Endodermal cell (in vitro differentiated cells): ENCODE data around the gene CEP112. TPM values are rescaled to one million over a fixed set of nuclear protein-coding genes. Genes with fewer than 3 reads are reported as not detected.

Experiments used
- DNase-seq: peaks from one replicate; pipeline ENCODE4 v3.0.0-alpha.2; 2017
- H3K27ac ChIP-seq: 2 replicates; pipeline ENCODE4 v1.5.1; 2013; ENCODE audit warnings: mild to moderate bottlenecking, low read depth, low read length, moderate library complexity
- H3K27me3 ChIP-seq: 2 replicates; pipeline ENCODE4 v1.6.1; 2013; ENCODE audit warnings: mild to moderate bottlenecking, low read length, moderate library complexity; ENCODE audit not compliant: insufficient read depth, control insufficient read depth, poor library complexity, severe bottlenecking
- H3K36me3 ChIP-seq: 2 replicates; pipeline ENCODE4 v1.7.0; 2013; ENCODE audit warnings: mild to moderate bottlenecking, low read length, moderate library complexity; ENCODE audit not compliant: control insufficient read depth, insufficient read depth
- H3K4me1 ChIP-seq: one replicate; pipeline ENCODE4 v1.7.0; 2013; ENCODE audit warnings: low read length; ENCODE audit not compliant: control insufficient read depth, insufficient read depth
- H3K4me3 ChIP-seq: 2 replicates; pipeline ENCODE4 v1.5.1; 2013; ENCODE audit warnings: mild to moderate bottlenecking, low read length, moderate library complexity
- H3K9ac ChIP-seq: 2 replicates; pipeline ENCODE4 v1.6.1; 2013; ENCODE audit warnings: mild to moderate bottlenecking, low read length, moderate library complexity; ENCODE audit not compliant: poor library complexity, severe bottlenecking; ENCODE audit errors: extremely low read depth
- H3K9me3 ChIP-seq: 2 replicates; pipeline ENCODE4 v1.6.1; 2013; ENCODE audit warnings: mild to moderate bottlenecking, low read length, moderate library complexity; ENCODE audit not compliant: control insufficient read depth
- H3K27ac Mint-ChIP-seq: 2 replicates; pipeline ENCODE4 v1.8.0; 2020; ENCODE audit warnings: mixed read lengths
- H3K27me3 Mint-ChIP-seq: 2 replicates; pipeline ENCODE4 v1.8.0; 2021; ENCODE audit warnings: mild to moderate bottlenecking, mixed read lengths; ENCODE audit not compliant: insufficient read depth
- H3K36me3 Mint-ChIP-seq: 2 replicates; pipeline ENCODE4 v1.8.0; 2020; ENCODE audit warnings: low read depth, mixed read lengths
- H3K4me1 Mint-ChIP-seq: 2 replicates; pipeline ENCODE4 v1.8.0; 2020; ENCODE audit warnings: mixed read lengths
- H3K4me3 Mint-ChIP-seq: 2 replicates; pipeline ENCODE4 v1.8.0; 2020; ENCODE audit warnings: mild to moderate bottlenecking, moderate library complexity, mixed read lengths
- H3K9me3 Mint-ChIP-seq: 2 replicates; pipeline ENCODE4 v1.8.0; 2020; ENCODE audit warnings: mild to moderate bottlenecking, mixed read lengths
- WGBS, 2 experiments: methylation state at CpG; one replicate each; pipeline versions ENCODE4 v1.1.5 to v1.1.7; 2013; ENCODE audit warnings: missing lambda C conversion rate in 2 of 2, mixed read lengths in 1 of 2; ENCODE audit not compliant: insufficient coverage in 1 of 2, insufficient read length in 1 of 2; 5-methylcytosine and 5-hydroxymethylcytosine counted together
- total RNA-seq, 2 donors: library from RNA; stranded (reverse); fragmentation: NEBNext Ultra II Directional in 1 of 2; extraction: Animal tissue kit (Norgen Biotek cat#: 25700) in 1 of 2; gene quantifications; 2 replicates in 1 of 2; 3 replicates in 1 of 2; pipeline ENCODE4 v1.2.1, GENCODE V29; 2021
- TF ChIP-seq, protein P1 (sequence below): fragments of 200-600 bp; sonication (generic); conservative IDR thresholded peaks from 2 replicates; pipeline ENCODE4 v1.5.0; 2021; ENCODE audit warnings: antibody characterized with exemption, mild to moderate bottlenecking

Gene CEP112
- total RNA-seq, 2 donors from 2014 or later: 15.2 to 21.4 TPM

DNA sequence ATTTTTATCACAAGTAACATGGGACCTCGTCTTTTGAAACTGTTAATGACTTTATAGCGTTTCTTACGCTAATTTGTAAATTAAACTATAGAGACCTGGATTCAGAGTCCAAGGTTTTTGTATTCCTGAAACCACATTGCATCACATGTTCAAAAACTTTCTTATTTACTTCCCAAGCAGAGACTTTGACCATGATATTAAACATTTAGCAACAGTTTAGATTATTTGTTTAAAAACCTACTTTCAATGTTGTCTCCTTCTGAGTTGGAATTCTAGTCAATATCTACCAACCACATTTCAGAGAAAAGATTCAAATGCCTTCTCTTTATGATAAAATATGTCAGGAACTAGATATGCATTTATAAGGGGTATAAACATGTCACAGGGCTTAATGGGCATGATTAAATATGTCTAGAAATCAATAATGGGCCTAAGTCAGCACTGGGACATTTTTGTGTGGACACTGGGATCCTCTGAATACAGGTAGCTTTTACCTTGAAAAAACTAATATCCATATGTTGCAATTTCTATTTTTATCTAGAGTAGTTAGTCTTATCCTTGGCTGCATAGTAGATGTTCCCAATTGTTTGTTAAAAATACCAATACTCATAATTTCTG is 43.6 kb upstream of the CEP112 start:
- Mint-ChIP-seq H3K4me1 (no peaks in the 10 kb centered on the region), H3K27ac (no peak overlapping the region), H3K9me3 (no peaks in the 10 kb centered on the region), H3K4me3 (no peak overlapping the region), H3K36me3 (no peaks in the 10 kb centered on the region), H3K27me3 (peaks cover 2% of the 10 kb centered on the region)
- no peak overlapping the region for H3K9ac ChIP-seq
- TF ChIP-seq, protein P1, sequence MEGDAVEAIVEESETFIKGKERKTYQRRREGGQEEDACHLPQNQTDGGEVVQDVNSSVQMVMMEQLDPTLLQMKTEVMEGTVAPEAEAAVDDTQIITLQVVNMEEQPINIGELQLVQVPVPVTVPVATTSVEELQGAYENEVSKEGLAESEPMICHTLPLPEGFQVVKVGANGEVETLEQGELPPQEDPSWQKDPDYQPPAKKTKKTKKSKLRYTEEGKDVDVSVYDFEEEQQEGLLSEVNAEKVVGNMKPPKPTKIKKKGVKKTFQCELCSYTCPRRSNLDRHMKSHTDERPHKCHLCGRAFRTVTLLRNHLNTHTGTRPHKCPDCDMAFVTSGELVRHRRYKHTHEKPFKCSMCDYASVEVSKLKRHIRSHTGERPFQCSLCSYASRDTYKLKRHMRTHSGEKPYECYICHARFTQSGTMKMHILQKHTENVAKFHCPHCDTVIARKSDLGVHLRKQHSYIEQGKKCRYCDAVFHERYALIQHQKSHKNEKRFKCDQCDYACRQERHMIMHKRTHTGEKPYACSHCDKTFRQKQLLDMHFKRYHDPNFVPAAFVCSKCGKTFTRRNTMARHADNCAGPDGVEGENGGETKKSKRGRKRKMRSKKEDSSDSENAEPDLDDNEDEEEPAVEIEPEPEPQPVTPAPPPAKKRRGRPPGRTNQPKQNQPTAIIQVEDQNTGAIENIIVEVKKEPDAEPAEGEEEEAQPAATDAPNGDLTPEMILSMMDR: no peak
- H3K27me3 ChIP-seq: no peaks in the 10 kb centered on the region
- 95 to 97% methylated on average over 3 of the region's 3 CpGs for WGBS, 2 experiments
- H3K27ac ChIP-seq: no peak overlapping the region
- no peaks in the 10 kb centered on the region for H3K4me1 ChIP-seq
- no peaks in the 10 kb centered on the region for H3K36me3 ChIP-seq
- H3K4me3 ChIP-seq: no peak overlapping the region
- no peak for DNase-seq
- no peaks in the 10 kb centered on the region for H3K9me3 ChIP-seq

GRCh38 chr17:66234611-66235010 is 42.7 kb upstream of the CEP112 start:
- Histone ChIP-seq H3K27ac (no peak overlapping the region), H3K9ac (no peak overlapping the region), H3K4me1 (no peaks in the 10 kb centered on the region), H3K4me3 (no peak overlapping the region), H3K27me3 (no peaks in the 10 kb centered on the region), H3K9me3 (no peaks in the 10 kb centered on the region), H3K36me3 (no peaks in the 10 kb centered on the region)
- H3K27me3 Mint-ChIP-seq: peaks cover 2% of the 10 kb centered on the region
- DNase-seq: no peak
- WGBS, 2 experiments: 85% methylated on average over 3 of the region's 3 CpGs; no CpG with 5 or more reads in 1 of the 2 experiments
- no peaks in the 10 kb centered on the region for H3K4me1 Mint-ChIP-seq
- TF ChIP-seq, protein P1: no peak
- H3K27ac Mint-ChIP-seq: no peak overlapping the region
- no peaks in the 10 kb centered on the region for H3K36me3 Mint-ChIP-seq
- no peaks in the 10 kb centered on the region for H3K9me3 Mint-ChIP-seq
- no peak overlapping the region for H3K4me3 Mint-ChIP-seq

GRCh38 chr17:66233023-66233753 is 41.3 kb upstream of the CEP112 start:
- Mint-ChIP-seq H3K9me3 (no peaks in the 10 kb centered on the region), H3K36me3 (no peaks in the 10 kb centered on the region), H3K27ac (no peak overlapping the region), H3K4me3 (no peak overlapping the region), H3K4me1 (no peaks in the 10 kb centered on the region), H3K27me3 (peaks cover 2% of the 10 kb centered on the region)
- no peaks in the 10 kb centered on the region for H3K27me3 ChIP-seq
- no peak for DNase-seq
- TF ChIP-seq, protein P1: no peak
- no peak overlapping the region for H3K27ac ChIP-seq
- no peaks in the 10 kb centered on the region for H3K9me3 ChIP-seq
- H3K4me3 ChIP-seq: no peak overlapping the region
- 87 to 94% methylated on average over 6 to 8 of the region's 8 CpGs for WGBS, 2 experiments
- no peaks in the 10 kb centered on the region for H3K4me1 ChIP-seq
- no peak overlapping the region for H3K9ac ChIP-seq
- H3K36me3 ChIP-seq: no peaks in the 10 kb centered on the region
